HG03135 (cell line): ENCODE data around the gene RTN4.

Experiments
- ATAC-seq: cut with Tn5 transposase; IDR thresholded peaks from one replicate; pipeline ENCODE4 v1.9.1; 2021; ENCODE audit warnings: mild to moderate bottlenecking, moderate library complexity; ENCODE audit not compliant: unreplicated experiment

RTN4 gene

GRCh38 chr2:54928719-54929118 is 121.5 kb downstream of the RTN4 start:
- ATAC-seq: no peak

DNA sequence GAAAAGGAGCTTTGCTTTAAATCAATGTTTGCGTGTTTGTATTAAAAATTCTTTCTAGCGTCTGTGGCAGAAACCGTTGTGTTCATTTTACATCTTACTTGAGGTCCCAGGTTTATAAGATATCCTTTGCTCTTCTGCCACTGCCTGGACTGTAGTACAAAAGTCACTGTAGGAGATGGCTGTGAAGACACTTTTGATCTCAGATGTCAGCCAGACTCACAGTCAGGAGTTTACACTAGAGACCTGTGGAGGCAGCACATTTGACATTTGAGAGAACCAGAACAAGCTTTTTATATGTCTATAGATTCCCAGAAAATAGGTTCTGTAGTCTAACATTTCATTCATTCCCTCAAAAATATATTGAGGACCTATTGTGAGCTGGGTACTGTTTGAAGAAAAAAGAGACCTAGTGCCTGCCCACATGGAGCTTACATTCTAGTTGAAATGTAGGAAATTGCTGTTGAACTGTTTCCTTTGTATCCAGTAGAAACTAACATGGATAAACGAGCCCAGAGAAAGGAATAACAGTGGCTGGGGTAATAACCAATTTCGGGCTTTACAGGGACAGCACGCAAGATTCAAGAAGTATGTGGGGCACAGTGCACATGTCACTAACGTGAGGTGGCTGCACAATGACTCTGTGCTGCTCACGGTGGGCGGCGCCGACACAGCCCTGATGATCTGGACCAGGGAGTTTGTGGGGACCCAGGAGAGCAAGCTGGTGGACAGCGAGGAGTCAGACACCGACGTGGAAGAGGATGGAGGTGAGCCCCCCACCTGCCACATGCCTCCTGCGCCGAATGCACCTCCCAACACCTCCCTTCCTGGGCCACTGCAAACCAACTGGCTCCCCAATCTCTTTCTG is 122.3 kb downstream of the RTN4 start:
- no peak for ATAC-seq

DNA sequence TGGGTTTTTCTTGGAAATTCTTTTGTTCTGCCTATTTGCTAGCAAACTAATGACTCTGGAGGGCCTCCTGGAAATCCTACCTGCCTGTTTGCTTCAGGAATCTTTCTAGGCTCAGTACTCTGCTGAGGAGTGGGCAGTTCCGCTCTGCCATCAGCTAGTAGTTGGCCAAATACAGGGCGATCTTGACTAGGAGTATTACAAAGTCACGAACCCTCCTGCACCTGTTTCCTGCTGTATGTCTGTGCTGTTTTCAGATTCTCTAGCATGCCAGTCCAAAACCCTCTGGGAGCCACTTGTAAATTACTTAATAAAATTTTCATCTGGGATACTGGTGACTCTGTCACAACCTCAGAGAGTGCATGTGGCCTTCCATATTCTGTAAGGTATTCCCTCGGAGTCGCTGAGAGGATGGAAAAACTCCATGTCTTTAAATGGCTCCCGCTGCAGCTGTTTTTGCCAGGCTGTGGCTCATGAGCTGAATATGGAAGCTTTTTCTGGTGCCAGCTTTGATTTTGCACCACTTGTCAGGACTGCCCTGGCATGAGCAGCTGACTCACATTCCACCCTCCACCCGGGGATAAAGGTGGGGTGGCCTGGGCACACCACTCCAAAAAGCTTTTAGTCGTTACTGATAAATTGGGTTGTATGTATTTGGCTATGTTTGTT is 123.0 kb downstream of the RTN4 start:
- no peak for ATAC-seq

DNA sequence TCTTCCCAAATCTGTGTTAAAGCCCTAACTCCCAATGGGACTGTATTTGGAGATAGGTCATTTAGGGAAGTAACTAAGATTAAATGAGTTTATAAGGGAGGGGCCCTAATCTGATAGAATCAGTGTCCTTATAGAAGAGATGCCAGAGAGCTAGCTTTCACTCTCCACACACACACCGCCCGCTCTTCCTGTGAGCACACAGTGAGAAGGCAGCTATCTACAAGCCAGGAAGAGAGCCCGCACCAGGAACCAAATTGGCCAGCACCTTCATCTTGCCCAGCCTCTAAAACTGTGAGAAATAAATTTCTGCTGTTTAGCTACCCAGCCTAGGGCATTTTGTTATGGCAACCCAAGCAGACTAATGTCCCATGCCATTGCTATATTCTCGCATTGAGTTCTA is 125.2 kb downstream of the RTN4 start:
- ATAC-seq: no peak

DNA sequence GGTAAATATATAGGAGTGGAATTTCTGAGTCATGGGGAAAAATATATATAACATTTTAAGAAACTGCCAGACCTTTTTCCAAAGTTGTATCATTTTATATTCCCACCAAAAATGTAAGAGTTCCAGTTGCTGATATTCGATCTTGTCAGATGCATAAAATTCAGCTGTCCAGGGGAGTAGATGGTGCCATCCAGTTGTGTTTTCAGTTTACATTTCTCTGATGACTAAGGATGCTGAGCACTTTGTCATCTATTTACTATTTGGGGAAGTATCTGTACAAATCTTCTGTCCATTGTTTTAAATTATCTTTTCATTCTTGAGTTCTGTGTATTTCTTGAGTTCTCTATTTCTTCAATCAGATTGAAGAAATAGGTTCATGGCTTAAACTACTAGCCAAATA is 126.1 kb downstream of the RTN4 start:
- no peak for ATAC-seq
